Neural progenitor cell (in vitro differentiated cells): Measurements from ENCODE around the gene TMEM179.

Source experiments
- CTCF ChIP-seq: fragments of 200-600 bp; sonication (generic); IDR thresholded peaks from 2 replicates; pipeline ENCODE4 v1.5.1; 2017; ENCODE audit warnings: antibody characterized with exemption, mild to moderate bottlenecking
- EZH2phosphoT487 ChIP-seq: fragments of 200-600 bp; sonication (generic); IDR thresholded peaks from 2 replicates; pipeline ENCODE4 v1.6.1; 2017; ENCODE audit warnings: antibody characterized with exemption

GRCh38 chr14:104564744-104565679 lies 39.6 kb downstream of the TMEM179 start:
- no peak for TF ChIP-seq CTCF
- no peak for TF ChIP-seq EZH2phosphoT487
